Right renal cortex interstitium (tissue), 3 donors: ENCODE data around the gene LCE6A. TPM values are rescaled to one million over a fixed set of nuclear protein-coding genes. Genes with fewer than 3 reads are reported as not detected.

ENCODE experiments used
- DNase-seq, 3 donors: peaks; one replicate each; pipeline ENCODE4 v3.0.0-alpha.2; 2013; ENCODE audit warnings: low read depth in 3 of 3, low spot score in 2 of 3
- polyA plus RNA-seq, 3 donors: library from polyadenylated mRNA; unstranded; fragments of 120-200 nt; gene quantifications; one replicate each; pipeline ENCODE4 v1.2.1, GENCODE V29; 2013; ENCODE audit not compliant: insufficient read length in 3 of 3

Gene LCE6A
- polyA plus RNA-seq, 3 donors, result not detected

- DNase-seq, result no peak
Measured at GRCh38 chr1:152871731-152872126, 29.1 kb downstream of the LCE6A start.

GRCh38 chr1:152873495-152873894 lies 30.8 kb downstream of the LCE6A start:
- DNase-seq, result no peak

- no peak for DNase-seq
Measured at GRCh38 chr1:152876827-152877226, 34.2 kb downstream of the LCE6A start.

- no peak for DNase-seq
Measured at GRCh38 chr1:152878042-152878441, 35.4 kb downstream of the LCE6A start, which contains the start of gene SMCP. TSS of gene SMCP (plus strand) at chr1:152878322. CDS start at chr1:152884423, 6,101 bp downstream.

- no peak for DNase-seq
Measured at GRCh38 chr1:152879559-152880198, 37.0 kb downstream of the LCE6A start.

- no peak for DNase-seq
Measured at GRCh38 chr1:152880316-152880715, 37.7 kb downstream of the LCE6A start.

GRCh38 chr1:152880907-152881306 lies 38.3 kb downstream of the LCE6A start:
- no peak for DNase-seq

- no peak for DNase-seq
Measured at GRCh38 chr1:152884085-152884484, 41.4 kb downstream of the LCE6A start.

GRCh38 chr1:152884506-152884905 lies 41.9 kb downstream of the LCE6A start:
- DNase-seq, result no peak

- DNase-seq, result no peak
Measured at GRCh38 chr1:152884966-152885624, 42.4 kb downstream of the LCE6A start.

GRCh38 chr1:152886085-152886484 lies 43.4 kb downstream of the LCE6A start:
- DNase-seq, result no peak

GRCh38 chr1:152886758-152887409 lies 44.2 kb downstream of the LCE6A start:
- DNase-seq, result no peak

- no peak for DNase-seq
Measured at GRCh38 chr1:152888126-152888525, 45.5 kb downstream of the LCE6A start.

Other genes with a start within 250 kb of the LCE6A start
- not detected for gene LCE3C, start 242.6 kb upstream of the LCE6A start, polyA plus RNA-seq
- not detected for gene LCE3B, start 229.0 kb upstream of the LCE6A start, polyA plus RNA-seq
- not detected for gene LCE3A, start 219.8 kb upstream of the LCE6A start, polyA plus RNA-seq
- not detected for gene LCE2D, start 179.5 kb upstream of the LCE6A start, polyA plus RNA-seq
- not detected for gene LCE2C, start 167.6 kb upstream of the LCE6A start, polyA plus RNA-seq
- not detected for gene LCE2B, start 156.7 kb upstream of the LCE6A start, polyA plus RNA-seq
- gene LCE2A, start 144.5 kb upstream of the LCE6A start, polyA plus RNA-seq, result not detected
- not detected for gene LCE4A, start 134.7 kb upstream of the LCE6A start, polyA plus RNA-seq
- gene KPRP, start 84.8 kb upstream of the LCE6A start, polyA plus RNA-seq, result not detected
- gene LCE1F, start 67.7 kb upstream of the LCE6A start, polyA plus RNA-seq, result not detected
- gene LCE1E, start 56.6 kb upstream of the LCE6A start, polyA plus RNA-seq, result not detected
- gene LCE1D, start 46.1 kb upstream of the LCE6A start, polyA plus RNA-seq, result not detected
- not detected for gene LCE1C, start 36.2 kb upstream of the LCE6A start, polyA plus RNA-seq
- not detected for gene LCE1B, start 30.9 kb upstream of the LCE6A start, polyA plus RNA-seq
- gene LCE1A, start 15.4 kb upstream of the LCE6A start, polyA plus RNA-seq, result not detected
- not detected for gene LCE7A, start 17.1 kb downstream of the LCE6A start, polyA plus RNA-seq
- gene SMCP, start 35.5 kb downstream of the LCE6A start, polyA plus RNA-seq, result not detected
- under 1 TPM in 2 of 3 donors, not detected in 1; 0.21 to 0.42 TPM for gene IVL, start 65.7 kb downstream of the LCE6A start, polyA plus RNA-seq
- gene SPRR5, start 104.3 kb downstream of the LCE6A start, polyA plus RNA-seq, result not detected
- gene SPRR4, start 127.8 kb downstream of the LCE6A start, polyA plus RNA-seq, result not detected
- not detected for gene SPRR1A, start 141.2 kb downstream of the LCE6A start, polyA plus RNA-seq
- gene SPRR3, start 158.9 kb downstream of the LCE6A start, polyA plus RNA-seq, result under 1 TPM in 1 of 3 donors, not detected in 2; 0.21 TPM
- not detected for gene SPRR1B, start 188.3 kb downstream of the LCE6A start, polyA plus RNA-seq
- gene SPRR2D, start 198.3 kb downstream of the LCE6A start, polyA plus RNA-seq, result not detected
- gene SPRR2A, start 214.7 kb downstream of the LCE6A start, polyA plus RNA-seq, result not detected
- gene SPRR2B, start 228.8 kb downstream of the LCE6A start, polyA plus RNA-seq, result not detected